ENCODE measurements around the gene IBTK.
"Not testable (repeated sequence)": the region's sequence is repeated elsewhere in the genome, so short reads cannot be mapped to it uniquely, and the experiment has no call there.

IBTK gene

GRCh38 chr6:82247505-82248272 lies at the start of gene IBTK:
IBTK (minus strand) TSS chr6:82247744; CDS start chr6:82240486, 7,258 bp downstream.
- DNase-seq (ENCODE audit: low read depth in 1 of 2, low spot score in 1 of 2): peak; percentile 82 to 86

GRCh38 chr6:82283771-82284410 lies 36.3 kb upstream of the IBTK start:
- DNase-seq (ENCODE audit: low read depth in 1 of 2, low spot score in 1 of 2): no peak

GRCh38 chr6:82281550-82281949 lies 34.0 kb upstream of the IBTK start:
- not testable (repeated sequence) for DNase-seq (ENCODE audit: low read depth in 1 of 2, low spot score in 1 of 2)

- no peak for DNase-seq (ENCODE audit: low read depth in 1 of 2, low spot score in 1 of 2)
Measured at GRCh38 chr6:82277686-82278085, 30.1 kb upstream of the IBTK start.

- DNase-seq (ENCODE audit: low read depth in 1 of 2, low spot score in 1 of 2): no peak
Measured at GRCh38 chr6:82275686-82276085, 28.1 kb upstream of the IBTK start.

- DNase-seq (ENCODE audit: low read depth in 1 of 2, low spot score in 1 of 2): no peak
Measured at GRCh38 chr6:82273295-82273694, 25.8 kb upstream of the IBTK start.

GRCh38 chr6:82270881-82271635 lies 23.5 kb upstream of the IBTK start:
- DNase-seq (ENCODE audit: low read depth in 1 of 2, low spot score in 1 of 2): no peak

GRCh38 chr6:82268301-82268846 lies 20.8 kb upstream of the IBTK start:
- no peak for DNase-seq (ENCODE audit: low read depth in 1 of 2, low spot score in 1 of 2)

GRCh38 chr6:82264824-82265223 lies 17.3 kb upstream of the IBTK start:
- DNase-seq (ENCODE audit: low read depth in 1 of 2, low spot score in 1 of 2): no peak

- DNase-seq (ENCODE audit: low read depth in 1 of 2, low spot score in 1 of 2): no peak
Measured at GRCh38 chr6:82264321-82264720, 16.8 kb upstream of the IBTK start.

GRCh38 chr6:82263916-82264315 lies 16.4 kb upstream of the IBTK start:
- no peak for DNase-seq (ENCODE audit: low read depth in 1 of 2, low spot score in 1 of 2)

GRCh38 chr6:82260997-82261732 lies 13.6 kb upstream of the IBTK start:
- DNase-seq (ENCODE audit: low read depth in 1 of 2, low spot score in 1 of 2): no peak

GRCh38 chr6:82259389-82259788 lies 11.8 kb upstream of the IBTK start:
- DNase-seq (ENCODE audit: low read depth in 1 of 2, low spot score in 1 of 2): no peak

- DNase-seq (ENCODE audit: low read depth in 1 of 2, low spot score in 1 of 2): no peak
Measured at GRCh38 chr6:82257088-82257774, 9.7 kb upstream of the IBTK start.

GRCh38 chr6:82254722-82255121 lies 7.2 kb upstream of the IBTK start:
- not testable (repeated sequence) for DNase-seq (ENCODE audit: low read depth in 1 of 2, low spot score in 1 of 2)

- no peak for DNase-seq (ENCODE audit: low read depth in 1 of 2, low spot score in 1 of 2)
Measured at GRCh38 chr6:82251942-82252341, 4.4 kb upstream of the IBTK start.

GRCh38 chr6:82249381-82250253 lies 2.1 kb upstream of the IBTK start:
- DNase-seq (ENCODE audit: low read depth in 1 of 2, low spot score in 1 of 2): no peak

GRCh38 chr6:82248273-82248735 lies 760 bp upstream of the IBTK start:
- no peak for DNase-seq (ENCODE audit: low read depth in 1 of 2, low spot score in 1 of 2)

- no peak for DNase-seq (ENCODE audit: low read depth in 1 of 2, low spot score in 1 of 2)
Measured at GRCh38 chr6:82246802-82247504, 591 bp downstream of the IBTK start.
